SW480 (cell line): ENCODE results near the gene MAP10.

Experiments used
- DNase-seq: peaks from one replicate; pipeline ENCODE4 v3.0.0-alpha.2; 2016; ENCODE audit warnings: low spot score

The MAP10 gene

DNA sequence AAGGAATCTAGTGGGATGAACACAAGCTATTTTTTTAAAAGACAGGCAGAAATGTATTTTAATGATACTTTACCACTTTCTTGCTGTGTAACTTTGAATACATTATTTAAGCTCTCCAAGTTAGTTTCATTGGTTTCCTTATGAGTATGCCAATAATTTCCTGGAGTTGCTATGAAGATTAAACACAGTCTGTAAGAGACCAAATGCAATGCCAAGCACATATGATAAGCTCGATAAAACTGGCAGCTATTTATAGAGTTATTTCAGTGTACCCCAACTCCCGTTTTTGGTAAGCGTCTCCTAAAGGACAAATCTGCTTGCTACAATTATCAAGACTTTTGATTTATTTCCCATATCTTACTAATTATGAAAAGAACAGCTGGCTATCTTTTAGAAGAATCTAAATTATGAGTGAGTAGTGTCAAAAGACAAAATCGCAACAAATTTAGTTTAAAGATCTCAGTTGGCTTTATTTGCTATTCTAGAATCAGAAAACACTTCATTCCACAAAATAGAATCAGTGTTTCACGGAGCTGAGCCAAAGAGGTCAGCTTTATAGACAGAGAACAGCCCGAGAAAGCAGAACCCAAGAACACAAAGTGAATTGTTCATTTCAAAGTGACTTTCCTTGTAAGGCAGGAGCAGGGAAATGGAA, 7.2 kb upstream of the MAP10 start:
- DNase-seq, result no peak

DNA sequence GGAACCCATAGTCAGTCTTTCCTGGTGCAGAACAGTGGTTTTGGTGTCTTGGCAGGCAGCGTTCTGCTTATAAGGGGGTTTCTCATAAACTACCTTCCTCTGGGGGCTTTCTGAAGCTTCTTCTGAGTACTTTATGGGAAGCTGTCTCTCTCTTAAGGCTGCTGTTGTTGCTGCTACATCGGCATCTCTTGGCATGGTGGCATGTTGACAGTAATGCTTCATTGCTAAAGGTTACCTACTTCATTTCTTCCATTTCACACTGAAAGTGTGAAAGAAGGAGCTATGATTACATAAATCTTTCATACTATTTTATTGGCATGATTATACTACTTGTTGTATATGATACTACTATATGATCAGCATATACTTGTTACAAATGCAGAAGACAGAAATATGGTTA, 6.3 kb upstream of the MAP10 start:
- no peak for DNase-seq

GRCh38 chr1:232806186-232806510, 932 bp downstream of the MAP10 start:
- DNase-seq, result no peak

DNA sequence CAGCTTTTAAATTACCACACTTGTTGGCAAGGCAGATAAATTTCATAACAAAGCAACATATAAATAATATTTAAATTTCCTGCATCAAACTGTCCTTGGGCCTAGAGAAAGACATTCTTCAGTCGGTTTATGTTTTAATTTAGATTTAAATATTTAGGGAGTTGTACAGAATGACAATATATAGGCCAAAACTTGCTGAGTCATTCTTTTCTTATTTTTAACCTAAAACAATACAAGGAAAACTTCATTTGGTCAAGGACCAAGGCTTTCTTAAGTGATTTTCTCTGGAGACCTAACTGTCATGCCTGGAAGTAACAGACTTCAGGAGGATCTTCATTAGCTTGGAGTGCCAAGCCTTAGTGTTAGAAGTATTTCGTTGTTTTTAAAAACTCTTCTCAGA, 5.6 kb downstream of the MAP10 start:
- DNase-seq, result no peak

GRCh38 chr1:232812560-232812959, 7.3 kb downstream of the MAP10 start:
- no peak for DNase-seq

DNA sequence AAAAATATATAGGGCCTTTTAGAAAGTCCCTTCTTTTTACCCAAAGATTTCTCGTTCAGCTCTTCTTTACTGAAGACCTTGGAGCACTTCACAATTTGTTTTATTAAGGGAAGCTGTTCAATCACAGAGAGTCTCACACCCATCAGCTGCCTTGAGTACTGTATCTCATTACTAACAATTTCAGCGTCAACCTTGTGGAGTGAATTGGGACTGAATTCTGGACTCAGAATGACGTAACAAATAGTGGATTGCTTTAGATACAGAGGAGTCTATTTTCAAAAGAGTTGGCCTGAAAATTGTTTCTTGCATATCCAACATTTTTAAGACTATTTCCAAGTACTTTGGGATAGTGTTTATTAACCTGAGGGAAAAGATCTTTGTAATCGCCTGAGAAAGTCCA, 7.9 kb downstream of the MAP10 start:
- DNase-seq, result no peak

DNA sequence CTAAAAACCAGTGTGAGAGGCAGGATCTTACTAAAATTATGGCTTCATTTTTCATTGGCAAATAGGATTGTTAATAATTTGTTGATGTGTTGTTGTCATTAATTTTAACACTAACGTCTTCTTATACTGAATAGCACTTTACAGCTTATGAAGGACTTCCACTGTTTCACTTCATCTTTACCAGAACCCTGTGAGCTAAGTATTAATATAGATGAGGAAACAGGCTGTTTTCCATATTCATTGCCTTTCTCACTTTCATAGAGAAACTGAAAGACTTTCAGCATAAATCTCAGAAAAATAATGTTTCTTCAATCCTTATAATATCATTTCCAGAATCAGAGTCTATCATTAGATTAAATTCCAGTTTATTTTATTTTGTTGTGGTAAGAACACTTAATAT, 8.5 kb downstream of the MAP10 start:
- no peak for DNase-seq

DNA sequence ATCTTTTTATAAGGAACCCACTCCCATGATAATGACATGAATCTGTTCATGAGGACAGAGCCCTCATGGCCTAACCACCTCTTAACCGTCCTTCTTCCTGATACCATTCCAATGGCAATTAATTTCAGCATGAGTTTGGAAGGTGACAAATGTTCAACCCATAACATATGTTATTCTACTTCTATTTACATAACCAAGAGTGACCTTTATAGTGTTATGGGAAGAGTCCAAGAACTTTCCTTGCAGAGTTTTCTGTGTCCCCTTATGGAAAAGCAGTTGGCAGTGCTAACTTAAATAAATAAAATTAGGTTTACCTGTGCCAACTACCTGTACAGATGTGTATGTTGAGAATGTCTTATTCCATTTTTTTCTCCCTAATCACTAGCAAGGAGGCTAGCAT, 11.1 kb downstream of the MAP10 start:
- no peak for DNase-seq

DNA sequence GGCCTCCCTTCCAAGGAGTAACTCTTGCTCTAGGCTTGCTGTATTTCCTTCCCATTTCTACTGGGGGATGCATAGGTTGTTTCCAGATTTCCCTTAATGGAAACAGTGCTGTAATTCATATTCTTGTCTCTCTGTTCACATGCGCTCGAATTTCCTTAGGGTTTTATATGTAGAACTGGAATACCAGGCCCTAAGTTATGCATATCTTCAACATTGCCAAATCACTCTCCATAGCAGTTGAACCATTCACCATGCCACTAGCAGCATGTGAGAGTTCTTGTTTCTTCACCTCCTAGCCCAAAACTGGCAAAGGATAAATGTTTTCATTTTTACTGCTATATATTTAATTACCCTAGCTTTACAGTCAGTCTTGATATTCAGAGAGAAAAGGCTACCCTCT, 12.8 kb downstream of the MAP10 start:
- no peak for DNase-seq

DNA sequence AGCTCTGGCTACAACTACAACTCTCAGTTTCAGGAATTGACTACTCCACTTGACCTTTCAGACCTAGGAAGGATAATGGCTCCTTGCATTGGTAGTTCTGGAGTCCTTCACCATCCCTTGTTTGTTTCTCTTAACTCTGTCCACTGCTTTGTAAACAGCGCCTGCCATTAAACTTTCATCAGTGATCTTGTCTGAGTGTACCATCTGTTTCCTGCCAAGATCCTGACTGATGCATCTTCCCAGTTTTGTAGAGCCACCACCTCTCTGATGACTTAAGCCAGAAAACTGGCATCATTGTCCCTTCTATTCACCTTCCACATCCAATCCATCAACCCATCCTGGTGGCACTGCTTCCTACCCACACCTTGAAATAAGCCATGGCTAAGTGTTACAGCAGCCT, 15.2 kb downstream of the MAP10 start:
- DNase-seq, result no peak

DNA sequence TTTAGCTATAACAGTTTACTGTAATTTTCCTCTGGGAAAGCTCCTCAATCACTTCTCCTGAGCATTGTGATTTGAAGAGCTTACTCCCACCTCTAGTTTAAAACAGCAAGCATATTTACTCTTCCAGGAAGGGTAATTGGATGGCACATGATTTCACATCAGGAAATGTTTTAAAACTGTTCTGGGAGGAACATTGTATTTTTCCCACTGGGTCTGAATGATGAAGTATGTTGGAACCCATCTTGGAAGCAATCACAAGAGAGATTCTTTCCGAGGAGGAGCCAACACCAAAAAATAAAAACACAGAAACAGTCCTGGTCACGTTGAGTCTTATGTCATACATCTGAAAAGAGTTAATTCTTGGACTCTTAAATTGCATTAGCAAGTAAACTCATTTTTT, 17.3 kb downstream of the MAP10 start:
- no peak for DNase-seq

GRCh38 chr1:232826318-232826717, 21.1 kb downstream of the MAP10 start:
- no peak for DNase-seq

GRCh38 chr1:232830661-232831060, 25.4 kb downstream of the MAP10 start:
- DNase-seq, result no peak

DNA sequence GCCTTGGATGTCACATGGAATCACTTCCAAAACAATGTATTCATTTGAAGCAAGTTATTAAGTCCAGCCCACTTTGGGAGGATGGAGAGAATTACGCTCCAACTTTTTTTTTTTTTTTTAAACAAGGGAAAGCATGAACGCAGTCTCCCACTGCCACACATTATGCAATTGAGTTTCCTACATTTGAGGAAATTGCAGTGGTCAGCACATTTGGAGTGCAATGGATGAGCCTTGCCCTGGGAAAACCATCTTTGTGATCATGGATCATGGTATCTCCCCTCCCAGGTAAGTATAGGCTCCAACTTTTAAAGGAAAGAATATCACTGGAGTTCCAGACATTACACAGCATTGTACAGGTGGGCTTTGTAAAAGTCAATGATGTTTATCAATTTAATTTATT, 26.7 kb downstream of the MAP10 start:
- DNase-seq, result no peak

DNA sequence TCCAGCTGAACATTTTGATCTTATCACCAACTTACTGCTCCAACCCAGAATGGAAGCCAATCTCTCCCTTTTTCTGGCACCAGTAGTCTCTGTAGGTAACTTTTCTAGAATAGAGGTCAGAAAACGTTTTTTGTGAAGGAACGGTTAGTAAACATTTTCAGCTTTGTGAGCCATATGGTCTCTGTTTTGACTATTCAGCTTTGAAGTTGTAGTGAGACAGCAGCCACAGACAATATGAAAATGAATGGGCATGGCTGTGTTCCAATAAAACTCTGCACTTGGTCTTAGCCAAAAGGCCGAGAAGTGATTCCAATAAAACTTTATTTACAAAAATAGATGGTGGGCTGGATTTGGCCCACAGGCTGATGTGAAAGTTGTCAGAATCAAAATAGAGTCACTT, 28.9 kb downstream of the MAP10 start:
- DNase-seq, result no peak

- no peak for DNase-seq
These were observed 29.9 kb downstream of the MAP10 start for GRCh38 chr1:232835166-232835565.

DNA sequence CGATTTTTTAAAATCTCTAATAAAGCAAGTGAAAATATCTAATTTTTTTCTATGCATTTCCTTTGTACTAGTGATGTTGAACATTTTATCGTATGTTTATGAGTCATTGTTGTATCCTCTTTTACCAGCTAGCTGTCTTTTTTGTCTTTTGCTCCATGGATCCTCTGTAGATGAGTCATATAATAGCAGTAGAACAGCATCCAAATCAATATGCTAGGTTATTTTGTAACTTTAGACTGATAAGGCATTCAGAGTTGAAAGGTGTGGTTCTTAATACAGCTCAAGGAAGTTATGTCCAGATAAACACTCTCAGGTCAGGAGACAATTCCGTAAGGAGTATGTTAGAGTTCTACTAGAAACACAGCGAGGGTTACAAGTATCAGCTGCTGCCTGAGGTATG, 31.9 kb downstream of the MAP10 start:
- DNase-seq, result no peak

DNA sequence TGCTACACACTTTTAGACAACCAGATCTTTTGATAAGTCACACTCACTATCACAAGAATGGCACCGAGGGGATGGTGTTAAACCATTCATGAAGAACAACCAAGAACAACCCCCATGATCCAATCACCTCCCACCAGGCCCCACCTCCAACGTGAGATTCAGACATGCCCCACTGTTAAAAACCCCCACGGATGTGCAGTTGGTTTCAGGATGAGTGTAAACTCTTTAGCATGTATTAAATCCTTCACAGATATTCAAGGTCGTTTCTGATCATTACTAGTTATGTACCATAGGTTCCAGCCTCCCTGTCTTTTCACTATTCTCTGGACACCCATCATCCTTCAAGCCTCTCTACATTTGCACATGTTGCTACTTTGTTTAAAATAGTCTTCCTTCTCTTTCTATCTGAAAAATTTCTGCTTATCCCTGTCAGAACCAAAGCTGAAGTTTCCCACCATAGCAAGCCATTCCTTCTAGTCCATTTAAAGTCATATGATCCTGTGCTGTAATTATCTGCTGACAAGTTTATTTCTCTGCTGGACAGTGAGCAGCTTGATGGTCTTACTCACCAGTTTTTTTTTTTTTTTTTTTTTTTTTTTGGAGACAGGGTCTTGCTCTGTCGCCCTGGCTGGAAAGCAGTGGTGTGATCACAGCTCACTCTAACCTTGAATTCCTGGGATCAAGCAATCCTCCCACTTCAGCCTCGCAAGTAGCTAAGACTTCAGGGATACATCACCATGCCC, 36.8 kb downstream of the MAP10 start:
- no peak for DNase-seq

GRCh38 chr1:232844791-232845190, 39.6 kb downstream of the MAP10 start:
- no peak for DNase-seq

GRCh38 chr1:232845406-232845955, 40.3 kb downstream of the MAP10 start:
- DNase-seq, result no peak

DNA sequence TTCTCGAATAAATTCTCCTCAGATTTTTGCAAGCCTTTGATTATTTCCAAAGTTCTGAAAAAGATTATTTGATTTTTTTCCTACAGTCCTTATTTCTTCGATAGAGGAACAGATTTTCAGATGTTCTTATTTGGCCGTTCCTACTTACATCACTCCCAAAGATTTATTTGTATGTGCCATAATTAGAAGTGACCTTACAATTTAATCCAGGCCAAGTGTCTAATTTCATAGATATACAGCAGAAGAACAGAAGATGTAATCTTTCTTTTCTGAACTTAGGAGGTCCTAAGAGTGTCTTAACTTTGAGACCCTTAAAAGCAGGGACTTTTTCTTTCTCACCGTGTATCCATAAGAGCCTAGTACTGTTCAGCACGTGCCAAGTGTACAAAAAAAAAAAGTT, 46.3 kb downstream of the MAP10 start:
- no peak for DNase-seq

- DNase-seq, result no peak
These were observed 49.0 kb downstream of the MAP10 start for GRCh38 chr1:232853994-232854797.

- DNase-seq, result no peak
These were observed 49.6 kb downstream of the MAP10 start for GRCh38 chr1:232854798-232855159.
